HG03342 (cell line): Measurements from ENCODE around the gene PSMA3.
"Not testable (repeated sequence)": the region's sequence is repeated elsewhere in the genome, so short reads cannot be mapped to it uniquely, and the experiment has no call there.

Experiments
- ATAC-seq: cut with Tn5 transposase; IDR thresholded peaks from one replicate; pipeline ENCODE4 v1.9.1; 2021; ENCODE audit warnings: mild to moderate bottlenecking, moderate library complexity; ENCODE audit not compliant: unreplicated experiment

PSMA3 gene

DNA sequence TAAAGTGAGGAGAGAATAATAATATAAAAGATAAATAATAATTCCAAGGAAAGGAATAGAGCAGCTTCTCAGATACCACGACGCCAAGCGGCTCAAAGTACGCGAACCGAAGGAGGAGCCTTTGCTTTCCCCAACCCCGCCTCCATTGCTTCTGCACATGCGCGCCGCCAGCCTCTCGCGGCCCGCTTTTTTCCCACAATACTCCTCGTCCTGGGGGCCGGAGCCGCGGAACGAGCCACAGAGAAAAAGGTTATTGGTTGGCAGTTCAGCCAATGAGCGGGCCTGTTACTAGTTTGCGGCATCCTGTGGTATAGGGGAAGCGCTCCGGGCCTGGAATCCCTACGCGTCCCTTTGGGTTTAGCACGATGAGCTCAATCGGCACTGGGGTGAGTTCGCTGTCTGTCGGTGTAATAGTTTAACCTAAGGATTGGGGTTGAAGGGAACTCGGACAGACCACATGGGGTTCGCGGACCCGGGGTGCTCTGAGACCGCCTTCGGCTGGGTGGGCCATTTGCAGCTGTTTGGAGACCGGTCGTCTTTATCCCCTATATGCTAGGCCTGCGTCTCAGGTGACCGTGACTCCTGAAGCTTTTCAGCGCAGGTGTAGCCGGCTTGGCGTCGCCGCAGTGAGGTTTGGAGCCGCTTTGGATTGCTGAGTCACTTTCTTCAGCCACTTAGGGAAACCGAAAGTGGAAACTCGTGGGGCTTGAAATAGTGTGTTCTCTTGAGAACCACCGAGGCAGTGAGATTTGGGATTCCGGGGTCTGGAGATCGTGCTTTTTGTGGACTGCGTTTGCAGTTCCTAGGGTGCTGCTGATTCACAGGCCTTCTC, at the start of gene PSMA3:
Gene PSMA3, plus strand, starts transcription at position 288 of the 832 bp plus-strand sequence. Its CDS starts 78 bp downstream, at position 366.
- peak; percentile 89 for ATAC-seq

- no peak for ATAC-seq
These were observed 48.4 kb upstream of the PSMA3 start for GRCh38 chr14:58196198-58196597.

DNA sequence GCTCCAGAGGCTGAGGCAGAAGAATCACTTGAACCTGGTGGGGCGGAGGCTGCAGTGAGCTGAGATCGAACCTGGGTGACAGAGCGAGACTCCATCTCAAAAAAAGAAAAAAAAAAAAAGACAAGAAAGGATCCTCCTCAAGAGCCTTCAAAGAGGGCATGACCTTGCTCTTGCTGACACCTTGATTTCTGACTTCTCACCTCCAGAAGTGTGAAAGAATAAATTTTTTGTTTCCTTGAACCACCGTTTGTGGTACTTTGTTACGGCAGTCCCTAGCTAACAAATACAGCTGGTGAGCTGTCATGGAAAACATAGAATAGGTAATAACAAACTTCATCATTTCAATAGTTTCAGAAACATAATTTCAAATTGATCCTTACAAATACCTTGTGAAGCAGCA, 46.6 kb upstream of the PSMA3 start:
- ATAC-seq = no peak

DNA sequence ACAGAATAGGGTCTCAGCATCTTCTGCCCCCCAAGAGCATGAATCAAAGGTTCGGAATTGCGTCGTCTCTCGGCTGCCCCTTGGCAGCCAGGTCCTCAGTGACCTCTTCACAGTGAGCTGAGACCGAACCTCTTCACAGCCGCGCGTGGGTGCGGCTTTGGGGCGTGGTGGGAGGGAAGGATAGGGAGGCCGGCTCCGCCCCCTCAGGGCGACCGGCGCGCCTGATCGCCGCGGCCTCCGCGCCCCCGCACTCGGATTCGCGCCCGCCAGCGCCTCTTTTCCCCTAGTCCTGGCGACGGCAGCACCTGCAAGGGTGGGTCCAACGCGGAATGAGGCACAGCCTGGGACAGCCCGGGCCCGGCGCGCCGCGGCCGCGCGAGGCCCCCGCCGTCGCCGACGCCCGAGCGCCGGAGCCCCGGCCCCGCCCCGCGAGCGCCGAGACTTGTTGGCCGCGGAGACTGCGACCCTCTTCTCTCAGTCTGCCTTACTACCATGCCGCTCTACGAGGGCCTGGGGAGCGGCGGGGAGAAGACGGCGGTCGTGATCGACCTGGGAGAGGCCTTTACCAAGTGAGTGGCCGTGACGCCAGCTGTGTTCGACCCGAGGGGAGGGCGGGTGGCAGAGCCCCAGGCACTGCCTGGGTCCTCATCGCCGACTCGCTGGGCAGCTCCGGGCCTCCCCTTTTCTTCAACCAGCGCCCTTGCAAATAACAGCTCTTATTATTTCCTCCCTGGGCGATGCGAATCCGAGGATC, 44.7 kb upstream of the PSMA3 start, which contains the start of gene ACTR10:
Gene ACTR10, plus strand, starts transcription at position 424 of the 754 bp plus-strand sequence. Its CDS starts 69 bp downstream, at position 493.
- peak; percentile 90 for ATAC-seq

DNA sequence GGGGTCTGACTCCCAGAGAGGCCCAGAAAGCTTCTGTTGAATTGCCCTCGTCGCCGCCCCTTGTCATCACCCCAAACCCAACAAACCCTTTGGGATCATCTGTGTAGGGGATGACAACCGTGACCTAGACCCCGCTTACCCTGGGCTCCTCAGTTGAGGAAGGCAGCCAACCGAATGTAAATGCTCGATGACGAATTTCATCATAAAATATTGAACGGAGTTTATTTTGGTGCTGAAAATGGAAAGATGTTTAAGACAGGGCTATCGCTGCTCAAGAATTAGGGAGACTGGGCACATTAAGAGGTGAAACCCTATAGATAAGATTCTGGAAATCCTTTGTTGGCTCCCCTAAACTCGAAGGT, 44.2 kb upstream of the PSMA3 start:
- peak; percentile 17 for ATAC-seq

GRCh38 chr14:58200846-58201245, 43.8 kb upstream of the PSMA3 start:
- no peak for ATAC-seq

DNA sequence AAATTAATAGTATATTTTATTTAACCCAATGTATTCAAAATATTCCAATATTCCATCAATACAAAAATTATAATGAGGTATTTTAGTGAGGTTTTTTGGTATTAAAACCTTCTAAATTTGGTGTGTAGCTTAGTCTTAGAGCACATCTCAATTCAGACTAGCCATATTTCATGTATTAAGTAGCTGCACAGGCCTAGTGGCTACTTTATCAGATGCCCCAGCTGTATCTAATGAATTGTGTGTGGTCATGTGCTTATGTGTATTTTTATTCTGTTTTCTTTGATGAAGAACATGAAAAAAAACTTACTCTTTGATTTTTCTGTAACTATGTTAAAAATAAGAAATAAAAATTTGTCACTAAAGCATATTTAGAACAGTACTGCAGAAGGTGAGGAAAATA, 31.5 kb upstream of the PSMA3 start:
- no peak for ATAC-seq

- ATAC-seq = no peak
These were observed 29.3 kb upstream of the PSMA3 start for GRCh38 chr14:58215191-58215914.

- ATAC-seq = no peak
These were observed 28.1 kb upstream of the PSMA3 start for GRCh38 chr14:58216544-58216943.

- no peak for ATAC-seq
These were observed 17.4 kb upstream of the PSMA3 start for GRCh38 chr14:58227096-58227819.

DNA sequence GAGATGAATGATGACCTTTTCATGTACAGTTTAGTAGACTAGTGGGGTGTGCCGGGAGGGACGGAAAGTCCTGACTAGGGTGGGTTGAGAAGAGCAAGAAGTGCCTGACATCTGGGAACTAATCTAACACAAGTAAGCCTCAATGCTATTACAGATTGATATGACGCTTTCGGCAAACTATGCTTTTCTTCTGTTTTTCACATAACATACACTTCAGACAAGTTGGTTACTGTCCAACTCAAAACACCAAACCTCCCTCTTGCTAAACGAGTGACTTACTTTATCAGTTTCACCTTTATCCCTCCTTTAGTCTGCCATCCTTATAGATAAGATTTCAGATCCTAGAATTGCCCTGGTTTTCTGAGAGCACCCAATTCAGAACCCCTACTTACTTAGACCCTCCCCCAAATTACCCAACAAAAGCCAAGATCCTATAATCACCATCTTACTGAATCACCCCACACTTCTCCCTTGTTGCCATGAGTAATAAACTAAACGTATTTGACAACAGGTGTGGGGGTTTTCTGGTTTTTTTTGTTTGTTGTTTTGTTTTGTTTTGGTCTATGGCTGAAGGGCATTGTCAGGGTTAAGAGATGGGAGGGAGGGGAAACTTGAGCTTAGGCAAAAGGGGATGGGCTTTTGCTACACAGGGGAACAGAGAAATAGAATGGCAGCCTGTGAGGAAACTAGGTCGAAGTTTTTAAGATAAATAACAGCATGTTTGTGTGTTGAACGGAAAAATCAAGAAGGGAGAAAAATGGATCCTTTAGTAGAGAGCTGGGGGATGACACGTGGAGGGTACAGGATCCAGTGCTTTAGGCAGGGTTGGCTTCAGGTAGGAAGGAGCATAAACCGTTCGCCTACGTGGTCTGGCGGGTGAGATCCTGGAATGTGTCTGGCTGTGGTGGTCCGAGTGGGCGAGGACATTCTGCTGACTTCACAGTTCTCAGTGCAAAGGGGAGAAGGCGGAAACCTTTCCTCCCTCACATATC, 6.1 kb upstream of the PSMA3 start:
- ATAC-seq = no peak

GRCh38 chr14:58239244-58240195, 5.1 kb upstream of the PSMA3 start:
- peak; percentile 27 for ATAC-seq

DNA sequence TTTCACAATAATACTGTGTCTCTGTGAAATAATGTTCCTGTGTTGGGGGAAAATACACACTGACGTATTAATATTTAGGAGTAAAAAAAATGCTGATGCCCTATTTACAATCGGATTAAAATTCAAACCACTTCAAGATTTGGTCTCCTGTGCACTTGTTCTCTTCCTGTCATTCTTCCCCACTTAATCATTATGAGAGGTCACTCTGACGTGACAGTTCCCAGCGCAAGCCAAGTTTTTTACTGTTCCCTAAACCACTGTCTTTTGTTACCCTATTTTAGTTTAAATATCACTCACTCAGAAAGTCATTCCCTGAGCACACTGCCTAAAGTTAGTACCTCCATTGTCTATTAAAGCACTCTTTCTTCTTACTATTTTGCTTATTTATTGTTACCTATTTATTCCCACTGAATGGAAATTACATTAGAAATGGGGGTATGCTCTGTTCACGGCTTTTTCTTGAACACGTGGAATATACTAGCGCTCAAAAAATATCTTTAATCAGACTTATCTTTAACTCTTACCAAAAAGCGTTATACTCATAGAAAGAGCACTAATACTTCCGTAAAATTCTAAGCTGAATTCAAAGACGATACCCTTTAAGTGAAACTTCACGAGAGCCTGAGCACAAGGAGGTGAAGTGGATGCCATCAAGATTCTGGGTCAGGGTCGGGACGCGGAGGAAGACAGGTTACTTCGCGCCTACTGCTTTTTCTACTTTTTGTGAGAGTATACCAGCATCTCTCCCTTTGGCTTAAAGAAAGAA, 670 bp upstream of the PSMA3 start:
- peak; percentile 41 for ATAC-seq

GRCh38 chr14:58245562-58245961, 919 bp downstream of the PSMA3 start:
- ATAC-seq = no peak

- ATAC-seq = no peak
These were observed 5.0 kb downstream of the PSMA3 start for GRCh38 chr14:58249611-58250010.

DNA sequence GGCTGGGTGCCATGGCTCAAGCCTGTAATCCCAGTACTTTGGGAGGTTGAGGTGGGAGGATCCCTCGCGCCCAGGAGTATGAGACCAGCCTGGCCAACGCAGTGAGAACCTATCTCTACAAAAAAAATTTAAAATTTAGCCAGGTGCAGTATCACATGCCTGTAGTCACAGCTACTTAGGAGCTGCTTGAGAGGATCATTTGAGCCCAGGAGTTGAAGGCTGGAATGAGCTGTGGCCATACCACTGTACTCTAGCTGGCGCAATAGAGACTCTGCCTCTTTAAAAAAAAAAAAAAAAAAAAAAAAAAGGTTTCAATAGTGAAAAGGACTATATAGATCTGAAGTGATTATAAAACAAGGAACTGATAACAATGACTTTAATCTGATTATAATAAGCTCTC, 13.5 kb downstream of the PSMA3 start:
- no peak for ATAC-seq

DNA sequence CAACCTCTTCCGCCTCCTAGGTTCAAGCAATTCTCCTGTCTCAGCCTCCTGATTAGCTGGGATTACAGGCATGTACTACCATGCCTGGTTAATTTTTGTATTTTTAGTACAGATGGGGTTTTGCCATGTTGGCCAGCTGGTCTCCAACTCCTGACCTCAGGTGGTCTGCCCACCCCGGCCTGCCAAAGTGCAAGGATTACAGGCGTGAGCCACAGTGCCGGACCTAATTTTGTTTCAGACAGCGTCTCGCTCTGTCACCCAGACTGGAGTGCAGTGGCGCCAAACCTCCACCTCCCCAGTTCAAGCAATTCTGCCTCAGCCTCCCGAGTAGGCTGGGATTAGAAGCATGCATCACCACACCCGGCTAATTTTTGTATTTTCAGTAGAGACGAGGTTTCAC, 17.4 kb downstream of the PSMA3 start:
- ATAC-seq = not testable (repeated sequence)

- no peak for ATAC-seq
These were observed 20.8 kb downstream of the PSMA3 start for GRCh38 chr14:58265401-58265800.
